Stimulated activated CD4-positive, alpha-beta T cell treated with anti-CD3 and anti-CD28 coated beads, Interleukin-15, amount 100 ng/mL, for 24 hours (primary cell): Measurements from ENCODE around the gene CFAP61.

ENCODE experiments used
- DNase-seq: peaks from one replicate; pipeline ENCODE4 v3.0.0-alpha.2; 2020

Gene CFAP61

DNA sequence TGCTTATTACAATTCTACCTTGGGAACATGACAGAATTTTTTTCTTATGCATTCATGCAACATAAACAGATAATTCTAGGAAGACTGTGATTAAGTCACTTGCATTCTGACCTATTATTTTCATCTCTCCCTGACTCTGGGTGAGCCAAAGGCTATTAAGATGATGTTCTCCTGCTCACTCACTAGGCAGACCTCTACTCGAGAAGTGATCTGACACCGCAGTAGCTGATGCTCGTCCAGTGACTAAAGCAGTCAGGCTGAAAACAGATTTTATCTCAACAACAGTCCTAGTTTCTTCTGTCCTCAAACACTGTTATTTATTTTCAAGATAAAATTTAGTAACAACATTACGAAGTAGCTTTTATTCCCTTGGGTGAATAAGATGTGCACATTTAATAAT is 17.8 kb upstream of the CFAP61 start:
- no peak for DNase-seq

DNA sequence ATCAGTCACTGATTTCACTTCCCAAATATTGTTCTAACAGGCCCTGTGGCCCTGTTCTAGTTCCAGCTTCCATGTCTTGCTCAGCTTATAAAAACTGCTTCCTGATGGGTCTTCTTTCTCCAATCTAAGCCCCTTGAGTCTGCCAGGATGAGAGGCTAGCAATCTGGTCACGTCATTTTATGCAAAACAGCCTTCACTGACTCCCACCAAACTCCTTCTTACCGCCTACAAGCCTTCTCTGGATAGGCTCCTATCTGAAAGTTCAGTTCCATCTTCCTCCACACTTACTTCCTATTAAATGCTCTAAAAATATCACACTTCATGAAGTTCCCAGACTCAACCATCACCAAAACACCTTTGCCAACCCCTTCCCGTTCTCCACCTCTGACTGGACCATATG is 15.6 kb upstream of the CFAP61 start:
- no peak for DNase-seq

DNA sequence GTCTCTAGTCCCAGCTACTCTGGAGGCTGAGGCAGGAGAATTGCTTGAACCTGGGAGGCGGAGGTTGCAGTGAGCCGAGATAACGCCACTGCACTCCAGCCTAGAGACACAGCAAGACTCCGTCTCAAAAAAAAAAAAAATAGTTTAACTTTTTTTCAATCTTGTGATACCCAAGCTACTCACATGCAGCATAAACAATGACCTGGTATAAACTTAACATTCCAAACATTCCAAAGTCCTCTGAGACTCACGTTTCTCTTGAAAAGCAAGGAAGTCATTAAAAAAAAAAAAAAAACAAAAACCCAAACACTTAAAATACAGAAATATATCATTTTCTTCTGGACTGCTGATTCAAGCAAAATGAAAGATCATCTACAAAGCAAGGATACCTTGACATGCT is 14.4 kb upstream of the CFAP61 start:
- DNase-seq, result no peak

DNA sequence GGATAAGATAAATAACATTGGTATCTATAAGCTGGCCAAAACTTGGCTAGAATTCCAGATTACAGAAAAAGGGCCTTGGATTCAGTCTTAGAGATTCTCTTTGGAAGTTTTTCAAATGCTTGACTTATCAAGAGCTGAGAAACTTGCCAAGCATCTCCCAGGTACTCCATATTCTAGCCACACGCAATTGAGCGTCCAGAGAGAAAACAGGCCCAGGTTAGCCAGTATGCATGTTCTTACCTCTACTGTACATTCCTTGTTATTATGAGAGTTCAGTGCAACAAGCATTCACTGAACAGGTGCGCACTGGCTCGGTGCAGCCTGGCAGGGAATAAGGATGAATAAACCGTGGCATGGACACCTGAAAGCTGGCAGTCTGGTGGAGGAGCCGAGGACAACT is 13.7 kb upstream of the CFAP61 start:
- DNase-seq, result no peak

DNA sequence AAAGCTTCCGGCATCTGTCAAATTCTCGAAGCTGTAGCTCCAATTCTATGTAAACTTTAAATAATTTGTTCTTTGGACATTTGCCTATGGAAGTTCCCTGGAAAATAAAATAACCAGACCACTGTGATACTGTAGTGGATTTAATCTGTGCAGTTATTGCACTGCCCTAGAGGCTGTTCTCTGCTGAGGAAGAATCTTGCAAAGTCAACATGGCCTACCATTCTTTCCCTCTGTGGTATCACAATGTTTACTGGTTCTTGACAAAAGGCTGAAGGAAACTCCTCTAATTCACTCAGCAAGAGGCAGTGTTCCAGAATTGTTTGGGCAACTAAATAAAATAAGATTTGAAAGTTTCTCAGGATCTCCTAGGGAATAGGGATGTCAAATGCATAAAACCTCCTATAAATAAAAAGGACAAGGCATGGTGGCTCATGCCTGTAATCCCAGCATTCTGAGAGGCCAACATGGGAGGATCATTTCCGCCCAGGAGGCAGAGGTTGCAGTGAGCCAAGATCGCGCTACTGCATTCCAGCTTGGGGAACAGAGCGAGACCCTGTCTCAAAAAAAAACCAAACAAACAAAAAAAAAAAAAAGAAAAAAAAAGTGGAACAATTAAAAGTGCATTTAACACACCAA is 12.5 kb upstream of the CFAP61 start:
- DNase-seq, result no peak

DNA sequence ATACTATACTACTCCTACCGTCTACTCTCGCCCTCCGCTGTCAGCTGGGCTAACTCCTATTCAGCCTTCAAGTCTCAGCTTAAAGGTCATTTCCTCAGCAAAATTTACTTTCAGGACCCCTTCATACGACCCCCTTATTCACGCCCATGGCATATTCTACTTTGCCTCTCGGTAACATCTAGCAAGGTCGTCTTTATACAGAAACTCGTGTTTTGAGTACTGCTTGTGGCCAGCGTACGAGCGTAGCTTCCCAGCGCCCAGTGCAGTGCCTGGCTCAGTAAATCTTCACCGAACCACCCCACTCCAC is 612 bp upstream of the CFAP61 start:
- no peak for DNase-seq

DNA sequence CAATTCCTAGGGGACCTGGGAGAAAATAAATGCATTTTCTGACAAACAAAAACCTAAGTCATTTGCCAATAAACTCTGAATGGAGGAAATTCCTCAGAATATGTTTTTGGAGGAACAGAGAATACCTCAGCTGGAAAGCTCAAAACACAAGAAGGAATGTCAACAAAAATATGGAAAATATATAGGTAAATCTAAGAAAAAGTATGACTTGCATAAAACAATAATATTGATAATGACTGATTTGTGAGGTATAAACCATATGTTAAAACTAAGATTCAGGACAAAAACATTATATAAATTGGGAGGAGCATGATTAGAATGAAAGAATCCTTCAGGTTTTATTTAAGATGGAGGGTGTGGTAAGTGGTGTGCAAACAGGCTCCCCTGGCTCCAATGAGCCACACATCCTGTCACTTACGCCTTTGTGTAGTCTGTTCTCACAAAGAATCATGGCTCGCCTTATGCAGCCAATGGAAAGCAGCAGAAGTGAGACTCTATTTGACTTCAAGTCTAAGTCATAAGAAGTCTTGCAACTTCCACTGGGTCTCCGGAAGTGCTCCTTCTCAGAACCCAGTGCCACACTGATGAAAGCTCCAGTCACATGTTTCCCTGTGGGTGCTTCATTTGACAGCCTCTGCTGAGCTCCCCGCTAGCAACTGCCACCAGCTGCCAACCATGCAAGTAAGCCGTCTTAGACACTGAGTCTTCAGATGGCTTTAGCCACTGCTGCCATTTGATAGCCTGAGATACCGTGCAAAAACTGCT is 8.1 kb downstream of the CFAP61 start:
- DNase-seq, result no peak

DNA sequence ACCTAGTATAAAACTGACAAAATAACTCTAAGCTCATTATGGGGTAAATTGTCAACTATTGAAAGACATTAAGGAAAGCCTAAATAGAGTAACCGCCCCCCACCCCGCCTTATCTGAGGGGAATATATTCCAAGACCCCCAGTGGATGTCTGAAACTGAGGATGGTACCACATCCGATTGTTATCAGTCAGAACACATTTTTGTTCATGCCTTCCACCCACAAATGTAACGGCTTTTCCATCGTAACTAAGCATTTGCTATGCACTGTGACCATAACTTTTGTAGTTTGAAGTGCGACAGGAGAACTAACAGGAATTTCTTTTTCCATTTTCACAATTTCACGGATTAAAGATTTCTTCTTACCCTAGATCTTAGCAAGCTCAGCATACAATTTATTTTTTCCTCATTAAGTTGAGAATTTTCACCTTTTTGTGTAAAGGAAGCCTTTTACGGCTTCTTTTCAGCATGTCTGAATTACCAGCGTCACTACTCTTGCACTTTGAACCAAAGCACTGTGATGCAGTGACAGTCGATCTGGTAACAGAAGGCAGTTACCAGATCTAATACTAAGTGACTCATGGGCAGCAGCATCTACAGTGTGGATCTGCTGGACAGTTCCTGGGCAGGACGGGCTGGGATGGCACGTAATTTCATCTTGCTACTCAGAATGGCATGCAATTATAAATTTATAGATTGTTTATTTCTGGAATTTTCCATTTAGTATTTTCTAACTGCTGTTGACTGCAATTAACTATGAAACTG is 11.8 kb downstream of the CFAP61 start:
- DNase-seq, result no peak

DNA sequence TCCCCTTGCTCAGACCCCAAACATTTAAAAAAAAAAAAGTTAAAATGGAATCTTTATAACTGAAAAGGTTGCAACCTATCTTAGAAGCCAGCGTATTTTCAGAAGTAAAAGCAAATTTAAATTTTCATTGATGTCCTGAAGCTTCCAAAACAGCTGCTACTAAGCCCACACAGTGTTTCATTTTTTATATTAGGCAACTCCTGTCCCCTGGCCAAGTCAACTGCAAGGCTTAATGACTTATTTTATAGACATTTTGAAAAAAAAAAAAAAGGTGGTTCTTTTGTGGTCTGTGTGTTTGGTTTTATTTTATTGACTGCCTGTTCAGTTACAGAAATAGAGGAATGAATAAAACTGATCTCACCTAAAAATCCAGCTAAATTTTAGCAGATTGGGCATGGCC is 13.0 kb downstream of the CFAP61 start:
- DNase-seq, result no peak

DNA sequence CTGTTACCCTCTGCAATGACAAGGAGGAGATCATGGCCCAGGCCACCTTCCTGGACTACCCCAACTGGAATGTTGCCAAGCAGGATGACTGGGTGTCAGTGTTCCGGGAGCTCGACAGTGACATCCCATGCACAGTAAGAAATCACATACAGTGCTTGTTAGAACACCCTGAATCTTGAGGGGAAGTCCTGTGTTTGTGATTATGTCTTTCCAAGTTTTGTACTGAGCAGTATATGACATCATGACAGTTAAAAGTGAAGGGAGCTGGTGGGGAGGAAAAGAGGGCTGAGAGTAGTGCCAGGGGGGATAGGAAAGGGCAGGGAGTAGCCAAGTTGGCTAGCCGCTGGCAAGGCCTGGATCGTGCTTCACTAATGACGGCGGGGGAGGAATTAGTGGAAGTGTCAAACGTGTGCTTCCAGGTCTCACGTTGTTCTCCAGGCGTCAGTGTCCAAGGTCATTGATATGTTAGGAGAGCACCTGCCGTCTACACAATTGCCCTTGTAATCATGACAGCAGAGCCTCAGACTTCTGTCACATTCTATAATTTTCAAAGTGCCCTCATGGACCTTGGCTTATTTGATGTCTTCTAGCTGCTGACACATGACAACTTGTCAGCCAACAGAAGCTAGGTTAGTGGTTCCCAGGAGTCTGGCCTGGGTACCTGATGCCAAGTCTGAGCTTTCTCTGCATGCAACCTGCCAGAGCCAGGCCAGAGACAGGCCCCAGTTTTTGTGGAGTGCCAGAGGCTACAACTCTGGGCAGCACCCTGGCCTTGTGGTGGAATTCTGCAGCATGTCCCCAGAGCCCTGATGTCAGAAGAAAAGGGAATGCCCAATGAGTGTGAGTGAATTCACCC is 18.8 kb downstream of the CFAP61 start:
- no peak for DNase-seq

DNA sequence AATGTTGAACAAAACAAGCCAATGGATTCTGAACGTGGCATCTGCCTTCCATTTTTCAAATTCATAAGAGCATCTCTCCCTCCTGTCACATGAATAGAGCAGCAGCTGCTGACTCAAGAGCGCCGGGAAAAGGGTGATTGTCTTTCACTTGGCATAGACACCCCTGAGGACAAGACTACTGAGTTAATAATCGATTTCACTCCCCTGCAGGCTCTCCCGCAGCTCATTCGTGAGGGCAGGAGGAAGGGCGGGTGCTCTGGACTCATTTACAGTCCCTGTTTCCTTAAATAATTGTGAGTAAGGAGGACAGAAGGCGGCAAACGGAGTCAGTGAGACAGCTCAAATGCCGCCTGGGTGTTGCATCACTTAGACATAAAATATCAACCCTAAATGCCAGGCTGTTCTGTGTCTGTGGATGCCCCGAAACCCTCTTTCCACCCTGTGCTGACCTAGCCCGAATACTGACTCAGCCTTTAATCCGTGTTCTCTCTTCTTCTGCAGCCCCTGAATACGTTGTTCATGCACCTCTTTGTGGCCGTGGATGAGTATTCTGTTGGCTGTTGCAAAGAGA is 21.6 kb downstream of the CFAP61 start:
- no peak for DNase-seq

DNA sequence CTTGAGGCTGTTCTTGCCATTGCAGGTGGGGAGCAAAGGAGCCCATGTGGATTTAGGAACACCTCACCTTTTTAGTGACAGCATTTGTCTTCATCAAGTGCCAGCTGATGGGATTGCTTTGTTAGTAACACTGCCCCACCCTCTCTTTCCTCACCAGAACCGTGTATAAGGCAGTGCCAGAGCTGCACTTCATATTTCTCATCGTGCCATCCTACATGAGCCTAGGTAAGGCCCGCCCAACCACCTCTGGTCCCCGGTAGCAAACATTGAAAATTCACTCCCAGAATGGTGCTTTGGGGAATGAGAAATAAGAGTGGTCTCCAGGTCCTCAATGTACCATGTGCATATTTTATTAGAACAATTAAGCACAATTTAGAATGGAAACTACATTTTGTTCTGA is 22.7 kb downstream of the CFAP61 start:
- DNase-seq, result no peak

DNA sequence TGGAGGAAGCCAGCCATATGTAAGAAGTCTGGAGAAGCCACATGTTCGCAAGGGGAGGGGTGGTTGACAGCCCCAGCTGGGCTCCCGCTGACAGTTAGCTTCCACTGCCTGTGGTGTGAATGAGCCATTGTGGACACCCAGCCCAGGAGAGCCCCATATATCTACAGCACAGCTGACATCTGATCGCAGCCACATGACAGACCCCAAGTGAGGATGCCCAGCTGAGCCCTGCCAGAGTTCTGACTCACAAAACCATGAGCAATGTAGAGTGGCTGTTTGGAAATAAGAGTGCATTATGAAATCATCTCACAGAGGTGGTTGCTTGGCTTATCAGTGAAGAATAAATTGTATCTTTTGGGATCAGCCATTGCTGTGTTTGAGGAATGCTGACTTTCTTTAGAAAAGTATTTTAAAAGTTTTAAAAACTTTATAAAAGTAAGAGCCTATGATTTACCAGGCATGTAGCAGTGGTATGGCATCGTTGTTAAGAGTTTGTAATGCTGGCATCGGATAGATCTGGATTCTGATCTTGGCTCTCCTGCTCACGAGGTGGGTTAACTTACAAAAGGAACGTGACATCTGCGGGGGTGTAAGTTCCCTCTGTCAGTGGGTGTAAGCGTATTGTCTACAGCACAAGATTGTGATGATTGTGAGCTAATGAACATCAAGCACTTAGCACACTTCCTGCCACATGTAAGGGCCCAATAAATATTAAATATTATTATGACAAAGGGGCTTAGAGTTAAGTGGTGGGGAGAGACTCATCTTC is 24.1 kb downstream of the CFAP61 start:
- no peak for DNase-seq

DNA sequence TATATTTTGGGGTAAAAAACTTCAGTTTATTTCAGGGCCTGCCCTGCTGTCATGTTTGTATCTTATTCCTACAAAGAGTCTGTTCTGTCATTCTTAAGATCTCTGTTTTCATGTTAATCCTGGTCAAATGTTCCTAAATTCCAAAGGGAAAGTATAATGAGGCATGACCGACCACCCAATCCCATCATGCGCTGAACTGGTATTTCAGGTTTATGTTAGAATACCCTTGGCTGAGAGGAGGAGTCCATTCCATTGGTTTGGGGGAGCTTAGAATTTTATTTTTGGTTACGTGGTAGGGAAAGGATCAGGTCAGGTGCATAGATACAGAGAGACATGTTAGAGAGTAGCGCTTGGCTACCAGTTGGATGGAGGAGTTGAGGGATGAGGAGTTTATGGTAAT is 25.7 kb downstream of the CFAP61 start:
- DNase-seq, result no peak

DNA sequence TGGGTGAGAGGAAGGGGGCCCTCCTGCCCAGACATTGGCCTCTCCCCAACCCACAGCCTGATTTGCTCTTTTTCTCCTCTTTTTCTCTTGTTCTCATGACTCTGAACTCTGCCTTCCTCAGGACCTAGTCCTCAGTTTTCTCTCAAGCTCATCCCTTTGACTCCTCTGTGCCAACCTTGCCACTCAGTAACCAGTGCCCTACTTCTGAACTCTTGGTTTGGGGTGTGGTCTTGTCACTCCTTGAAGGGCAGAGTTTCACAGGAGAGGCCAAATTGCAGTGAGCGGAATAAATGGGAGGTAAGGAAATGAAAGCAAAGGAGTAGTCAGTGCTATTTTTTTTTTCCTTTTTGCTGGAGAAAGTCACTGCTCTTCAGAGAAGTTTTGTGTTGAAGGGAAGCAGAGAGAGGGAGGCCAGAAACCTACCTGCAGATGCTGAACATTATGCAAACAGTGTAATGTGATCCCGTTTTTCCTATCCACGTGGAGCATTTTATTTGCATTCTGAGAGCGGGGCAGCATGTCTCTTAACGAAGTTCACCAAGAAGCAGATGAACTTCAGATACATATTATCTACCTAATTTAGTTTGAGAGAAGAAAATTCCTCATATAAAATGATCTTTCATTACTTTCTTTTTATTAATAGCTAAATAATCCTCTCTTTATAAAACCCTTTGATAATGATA is 26.9 kb downstream of the CFAP61 start:
- no peak for DNase-seq

DNA sequence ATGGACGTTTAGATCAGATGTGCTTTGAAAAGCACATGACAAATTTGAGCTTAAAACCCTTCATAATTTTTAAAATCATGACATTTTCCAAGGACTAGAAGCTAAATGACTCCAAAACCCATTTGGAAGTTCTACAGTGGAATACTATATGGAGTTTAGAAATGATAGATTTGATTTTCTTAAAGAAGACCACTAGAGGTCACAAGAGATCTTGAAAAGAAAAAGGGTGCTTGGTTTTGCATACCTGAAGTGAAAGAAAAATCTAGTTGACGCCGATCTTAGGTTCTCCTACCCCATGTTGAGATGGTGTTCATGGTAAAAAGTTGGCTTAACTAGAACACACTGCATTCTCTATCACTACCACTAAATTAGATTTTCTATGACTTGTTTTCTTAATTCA is 31.5 kb downstream of the CFAP61 start:
- DNase-seq, result no peak

DNA sequence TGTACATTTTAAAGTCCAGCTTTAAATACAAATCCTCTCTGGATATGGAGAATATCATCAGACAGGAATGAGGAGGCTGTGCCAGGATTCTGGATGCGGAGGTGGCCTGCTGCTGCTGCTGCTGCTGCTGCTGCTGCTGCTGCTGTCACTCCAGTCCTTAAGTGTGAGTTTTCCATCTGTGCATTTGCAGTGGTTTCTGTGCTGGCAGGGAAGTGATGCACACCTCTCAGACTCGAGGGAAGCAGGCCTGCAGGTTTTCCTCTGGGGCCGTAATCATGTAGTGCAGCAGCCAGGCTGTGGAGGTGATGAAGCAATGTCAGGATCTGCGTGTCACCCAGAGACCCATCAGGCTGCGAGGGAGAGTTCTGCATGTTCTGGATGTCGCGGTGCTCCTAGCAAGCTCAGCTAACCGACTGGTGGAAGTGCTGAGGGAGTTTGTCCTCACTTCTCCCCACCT is 32.0 kb downstream of the CFAP61 start:
- DNase-seq, result no peak

DNA sequence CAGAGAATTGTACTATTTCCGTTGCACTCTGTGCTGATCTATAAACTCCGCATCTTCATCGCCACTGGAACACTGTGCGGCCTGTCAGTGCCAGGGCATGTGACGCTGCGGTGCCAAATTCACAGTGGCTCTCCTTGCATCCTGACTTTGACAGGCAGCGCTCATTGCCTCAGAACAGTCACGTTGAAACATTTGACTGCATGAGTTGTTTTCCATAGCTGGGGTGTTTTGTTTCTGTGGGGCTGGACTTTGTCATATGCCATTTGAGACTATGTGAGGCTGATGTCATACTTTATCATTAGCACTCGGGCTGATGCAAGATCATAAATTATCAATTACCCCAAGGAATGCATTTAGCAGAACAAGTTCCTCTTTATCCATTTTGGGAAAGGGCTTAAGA is 32.7 kb downstream of the CFAP61 start:
- DNase-seq, result no peak

DNA sequence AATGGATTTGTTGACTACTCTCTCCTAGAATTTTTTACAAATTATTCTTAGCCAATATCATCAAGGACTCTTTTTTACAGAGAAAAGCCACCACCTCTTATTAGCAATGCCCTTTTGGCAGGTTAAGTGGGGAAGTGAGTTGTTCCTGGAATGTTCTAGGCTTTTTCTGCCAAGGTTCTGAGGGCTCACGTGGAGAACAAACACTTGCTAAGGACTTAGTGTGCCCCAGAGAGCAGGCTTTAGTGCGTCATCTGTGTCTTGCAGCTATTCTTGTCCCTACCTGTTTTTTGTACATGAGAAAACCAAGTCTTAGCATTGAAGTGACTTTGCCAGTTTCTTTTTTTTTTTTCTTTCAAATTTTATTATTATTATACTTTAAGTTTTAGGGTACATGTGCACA is 33.5 kb downstream of the CFAP61 start:
- no peak for DNase-seq

DNA sequence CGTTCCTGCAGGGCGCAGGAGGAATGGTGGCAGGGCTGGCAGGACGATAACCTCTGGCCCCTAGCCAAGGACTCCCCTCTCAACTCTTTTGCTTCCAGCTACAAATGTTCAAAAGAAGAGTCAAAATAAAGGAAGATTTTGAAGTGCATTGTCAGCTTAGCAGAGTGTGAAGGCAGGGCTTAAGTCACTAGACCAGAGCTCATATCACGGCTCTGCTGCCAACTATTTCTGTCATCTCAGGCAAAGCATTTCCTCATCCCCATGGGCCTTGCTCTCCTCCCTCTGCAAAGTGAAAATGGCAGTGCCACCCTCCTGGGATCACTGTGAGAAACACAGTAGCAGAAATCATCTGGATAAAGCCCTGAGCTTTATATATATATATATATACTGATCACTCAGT is 36.7 kb downstream of the CFAP61 start:
- DNase-seq, result no peak

DNA sequence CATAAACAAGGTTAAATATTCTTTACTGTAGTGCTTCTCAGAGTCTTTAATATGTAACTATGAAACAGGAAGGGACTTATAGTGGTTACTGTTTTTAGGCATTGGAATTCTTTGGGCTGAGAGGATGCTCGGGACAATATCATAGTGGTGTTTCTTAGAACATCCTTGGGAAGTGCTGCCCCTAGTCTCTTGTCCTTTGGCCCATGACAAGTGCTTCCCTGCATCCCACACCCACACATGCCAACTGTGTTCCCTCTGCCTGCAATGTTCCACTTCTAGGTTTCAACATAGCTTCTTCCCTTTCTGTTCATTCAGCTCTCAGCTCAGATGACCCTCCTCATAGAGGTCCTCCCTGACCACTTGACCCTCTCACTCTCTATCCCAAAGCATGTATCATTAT is 37.6 kb downstream of the CFAP61 start:
- no peak for DNase-seq

DNA sequence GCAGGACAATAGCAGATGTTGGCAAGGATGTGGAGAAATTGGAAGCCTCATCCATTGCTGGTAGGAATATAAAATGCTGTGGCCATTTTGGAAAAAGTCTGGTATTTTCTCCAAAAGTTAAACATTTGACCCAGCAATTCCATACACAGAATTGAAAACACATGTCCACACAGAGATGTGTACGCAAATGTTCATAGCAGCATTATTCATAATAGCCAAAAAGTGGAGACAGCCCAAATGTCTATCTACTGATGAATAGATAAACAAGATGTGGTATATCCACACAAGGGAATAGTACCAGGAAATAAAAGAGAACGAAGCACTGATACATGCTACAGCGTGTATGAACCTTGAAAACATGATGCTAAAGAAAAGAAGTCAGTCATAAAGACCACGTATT is 40.5 kb downstream of the CFAP61 start:
- DNase-seq, result no peak
